PC-9 (cell line): ENCODE data around the gene ADARB2.

ENCODE experiments used
- EZH2 ChIP-seq: fragments of 200-600 bp; sonication (generic); IDR thresholded peaks from 2 replicates; pipeline ENCODE4 v1.8.0; 2017; ENCODE audit warnings: antibody characterized with exemption, low read depth
- TF ChIP-seq, protein P1 (sequence below): fragments of 200-600 bp; sonication (generic); conservative IDR thresholded peaks from 2 replicates; pipeline ENCODE4 v1.6.1; 2017; ENCODE audit warnings: mixed run types, antibody characterized with exemption, mild to moderate bottlenecking, moderate library complexity

DNA sequence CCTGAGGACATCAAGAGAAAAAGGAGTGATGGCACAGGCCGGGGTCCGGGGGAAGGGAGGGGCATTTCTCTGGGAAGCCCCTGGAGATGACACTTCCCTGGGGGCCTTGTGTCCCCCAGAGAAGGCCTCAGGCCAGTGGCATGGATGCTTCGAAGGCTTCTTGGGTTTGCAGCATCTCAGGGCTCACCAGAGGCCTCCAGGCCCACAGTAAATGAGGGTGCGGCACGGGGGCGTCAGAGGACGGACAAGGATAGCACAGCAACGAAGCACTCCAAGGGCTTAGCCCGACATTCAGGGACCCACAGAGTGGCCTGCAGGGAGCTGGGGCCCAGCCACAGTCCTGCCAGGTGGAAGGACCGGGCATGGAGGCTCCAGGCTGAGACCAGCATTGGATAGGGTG is 71.6 kb downstream of the ADARB2 start:
- TF ChIP-seq, protein P1, sequence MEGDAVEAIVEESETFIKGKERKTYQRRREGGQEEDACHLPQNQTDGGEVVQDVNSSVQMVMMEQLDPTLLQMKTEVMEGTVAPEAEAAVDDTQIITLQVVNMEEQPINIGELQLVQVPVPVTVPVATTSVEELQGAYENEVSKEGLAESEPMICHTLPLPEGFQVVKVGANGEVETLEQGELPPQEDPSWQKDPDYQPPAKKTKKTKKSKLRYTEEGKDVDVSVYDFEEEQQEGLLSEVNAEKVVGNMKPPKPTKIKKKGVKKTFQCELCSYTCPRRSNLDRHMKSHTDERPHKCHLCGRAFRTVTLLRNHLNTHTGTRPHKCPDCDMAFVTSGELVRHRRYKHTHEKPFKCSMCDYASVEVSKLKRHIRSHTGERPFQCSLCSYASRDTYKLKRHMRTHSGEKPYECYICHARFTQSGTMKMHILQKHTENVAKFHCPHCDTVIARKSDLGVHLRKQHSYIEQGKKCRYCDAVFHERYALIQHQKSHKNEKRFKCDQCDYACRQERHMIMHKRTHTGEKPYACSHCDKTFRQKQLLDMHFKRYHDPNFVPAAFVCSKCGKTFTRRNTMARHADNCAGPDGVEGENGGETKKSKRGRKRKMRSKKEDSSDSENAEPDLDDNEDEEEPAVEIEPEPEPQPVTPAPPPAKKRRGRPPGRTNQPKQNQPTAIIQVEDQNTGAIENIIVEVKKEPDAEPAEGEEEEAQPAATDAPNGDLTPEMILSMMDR = no peak
- no peak for TF ChIP-seq EZH2
